Gastrocnemius medialis (tissue), 4 donors: ENCODE data around the gene FAM83F. TPM values are rescaled to one million over a fixed set of nuclear protein-coding genes. Genes with fewer than 3 reads are reported as not detected.

ENCODE experiments used
- ATAC-seq, 2 donors: fragments of 150-250 bp; one replicate each; pipeline ENCODE4 v1.9.1; 2016
- DNase-seq, 2 donors: peaks; one replicate each; pipeline ENCODE4 v3.0.0-alpha.2; 2019
- H3K27ac ChIP-seq, 4 donors: fragments of 200-600 bp; sonication (generic); 1 replicate in 1 of 4; 2 replicates in 3 of 4; pipeline ENCODE4 v1.5.1; 2016 to 2018; ENCODE audit warnings: mild to moderate bottlenecking in 2 of 4, moderate library complexity in 1 of 4
- H3K27me3 ChIP-seq, 3 donors: fragments of 200-600 bp; sonication (generic) in 2 of 3; 1 replicate in 1 of 3; 2 replicates in 2 of 3; pipeline versions ENCODE4 v1.5.1 to v1.6.0; 2016 to 2019; ENCODE audit warnings: mild to moderate bottlenecking in 1 of 3, moderate library complexity in 1 of 3
- H3K36me3 ChIP-seq, 2 donors: fragments of 200-600 bp; sonication (generic) in 1 of 2; one replicate each; pipeline ENCODE4 v1.5.1; 2017 to 2018
- H3K4me1 ChIP-seq, 2 donors: fragments of 200-600 bp; sonication (generic) in 1 of 2; one replicate each; pipeline ENCODE4 v1.5.1; 2016 to 2017; ENCODE audit warnings: mild to moderate bottlenecking in 2 of 2
- H3K4me3 ChIP-seq, 4 donors: fragments of 200-600 bp; sonication (generic) in 3 of 4; 1 replicate in 1 of 4; 2 replicates in 3 of 4; pipeline ENCODE4 v1.5.1; 2016 to 2019; ENCODE audit warnings: mild to moderate bottlenecking in 2 of 4
- H3K9me3 ChIP-seq, 3 donors: fragments of 200-600 bp; sonication (generic) in 2 of 3; 1 replicate in 1 of 3; 2 replicates in 2 of 3; pipeline ENCODE4 v1.5.1; 2016 to 2019
- POLR2A ChIP-seq, 2 donors: fragments of 450-650 bp; IDR thresholded peaks; one replicate each; pipeline ENCODE4 v1.6.1; 2017; ENCODE audit warnings: antibody characterized with exemption in 2 of 2, mild to moderate bottlenecking in 2 of 2, moderate library complexity in 2 of 2
- in situ Hi-C, 4 donors: fragments of 200-750 bp; cut with MboI; loops; one replicate each; pipeline versions ENCODE4 v1.15.0 to v1.8.0; 2017; ENCODE audit warnings: low sequenced_read_pairs in 4 of 4
- intact Hi-C: fragments of 100-400 bp; cut with DNase I; formaldehyde crosslinking; loops from one replicate; pipeline ENCODE4 v1.15.1; 2023; ENCODE audit warnings: low total_unique reads
- total RNA-seq, 4 donors: library from RNA; depleted of rRNA; stranded (reverse); fragments of >200 nt; gene quantifications; one replicate each; pipeline versions ENCODE4 v1.1.0 to v1.2.3, GENCODE V29; 2016
- TF ChIP-seq, protein P1 (sequence below), 5 experiments: fragments of 450-650 bp in 3 of 5; fragments of 200-600 bp in 2 of 5; sonication (generic) in 2 of 5; IDR thresholded peaks in 4 of 5; conservative IDR thresholded peaks in 1 of 5; 1 replicate in 4 of 5; 2 replicates in 1 of 5; pipeline ENCODE4 v1.5.1; 2016 to 2019; ENCODE audit warnings: antibody characterized with exemption in 5 of 5, mild to moderate bottlenecking in 3 of 5, moderate library complexity in 3 of 5

Gene FAM83F
- total RNA-seq, 4 donors from 2014 or later = 0.02 to 0.15 (median 0.07) TPM; not detected in 1

DNA sequence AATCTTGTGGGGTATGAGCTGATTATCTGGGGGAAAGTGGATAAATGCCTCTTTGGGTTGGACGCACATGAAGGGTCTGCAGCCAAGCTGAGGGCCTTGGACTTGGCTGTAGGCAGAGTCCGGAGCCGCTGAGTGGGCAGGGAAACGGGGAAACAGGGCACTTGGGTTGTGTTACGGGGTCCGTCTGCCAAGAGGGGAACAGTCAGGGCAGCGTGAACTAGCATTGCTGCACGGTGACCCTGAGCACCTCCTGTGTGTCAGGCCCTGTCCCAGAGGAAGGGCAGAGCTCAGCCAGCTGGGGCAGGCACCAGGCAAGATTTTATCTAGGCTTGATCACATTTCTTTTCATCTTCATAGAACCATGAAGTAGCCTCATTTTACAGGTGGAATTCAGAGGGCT is 11.9 kb downstream of the FAM83F start:
- TF ChIP-seq POLR2A (IDR thresholded peaks at IDR 0.05) = no peak
- TF ChIP-seq, protein P1, sequence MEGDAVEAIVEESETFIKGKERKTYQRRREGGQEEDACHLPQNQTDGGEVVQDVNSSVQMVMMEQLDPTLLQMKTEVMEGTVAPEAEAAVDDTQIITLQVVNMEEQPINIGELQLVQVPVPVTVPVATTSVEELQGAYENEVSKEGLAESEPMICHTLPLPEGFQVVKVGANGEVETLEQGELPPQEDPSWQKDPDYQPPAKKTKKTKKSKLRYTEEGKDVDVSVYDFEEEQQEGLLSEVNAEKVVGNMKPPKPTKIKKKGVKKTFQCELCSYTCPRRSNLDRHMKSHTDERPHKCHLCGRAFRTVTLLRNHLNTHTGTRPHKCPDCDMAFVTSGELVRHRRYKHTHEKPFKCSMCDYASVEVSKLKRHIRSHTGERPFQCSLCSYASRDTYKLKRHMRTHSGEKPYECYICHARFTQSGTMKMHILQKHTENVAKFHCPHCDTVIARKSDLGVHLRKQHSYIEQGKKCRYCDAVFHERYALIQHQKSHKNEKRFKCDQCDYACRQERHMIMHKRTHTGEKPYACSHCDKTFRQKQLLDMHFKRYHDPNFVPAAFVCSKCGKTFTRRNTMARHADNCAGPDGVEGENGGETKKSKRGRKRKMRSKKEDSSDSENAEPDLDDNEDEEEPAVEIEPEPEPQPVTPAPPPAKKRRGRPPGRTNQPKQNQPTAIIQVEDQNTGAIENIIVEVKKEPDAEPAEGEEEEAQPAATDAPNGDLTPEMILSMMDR (IDR thresholded peaks at IDR 0.05 in 4 of 5, conservative IDR thresholded peaks at IDR 0.05 in 1 of 5) = no peak
- H3K36me3 ChIP-seq = no peaks in the 10 kb centered on the region
- H3K4me3 ChIP-seq = no peak overlapping the region
- H3K4me1 ChIP-seq = no peaks in the 10 kb centered on the region
- no peak for ATAC-seq
- DNase-seq = no peak
- intact Hi-C loops = no loop called here
- no peaks in the 10 kb centered on the region for H3K9me3 ChIP-seq
- peaks cover 23 to 34% (median 29%) of the 10 kb centered on the region in 3 donors for H3K27me3 ChIP-seq
- no peak overlapping the region for H3K27ac ChIP-seq
- in situ Hi-C loops = loop anchor here in 1 of 4 donors (25.0 kb wide), 1 partner anchor 644 kb away; no protein-coding TSS in a partner anchor

DNA sequence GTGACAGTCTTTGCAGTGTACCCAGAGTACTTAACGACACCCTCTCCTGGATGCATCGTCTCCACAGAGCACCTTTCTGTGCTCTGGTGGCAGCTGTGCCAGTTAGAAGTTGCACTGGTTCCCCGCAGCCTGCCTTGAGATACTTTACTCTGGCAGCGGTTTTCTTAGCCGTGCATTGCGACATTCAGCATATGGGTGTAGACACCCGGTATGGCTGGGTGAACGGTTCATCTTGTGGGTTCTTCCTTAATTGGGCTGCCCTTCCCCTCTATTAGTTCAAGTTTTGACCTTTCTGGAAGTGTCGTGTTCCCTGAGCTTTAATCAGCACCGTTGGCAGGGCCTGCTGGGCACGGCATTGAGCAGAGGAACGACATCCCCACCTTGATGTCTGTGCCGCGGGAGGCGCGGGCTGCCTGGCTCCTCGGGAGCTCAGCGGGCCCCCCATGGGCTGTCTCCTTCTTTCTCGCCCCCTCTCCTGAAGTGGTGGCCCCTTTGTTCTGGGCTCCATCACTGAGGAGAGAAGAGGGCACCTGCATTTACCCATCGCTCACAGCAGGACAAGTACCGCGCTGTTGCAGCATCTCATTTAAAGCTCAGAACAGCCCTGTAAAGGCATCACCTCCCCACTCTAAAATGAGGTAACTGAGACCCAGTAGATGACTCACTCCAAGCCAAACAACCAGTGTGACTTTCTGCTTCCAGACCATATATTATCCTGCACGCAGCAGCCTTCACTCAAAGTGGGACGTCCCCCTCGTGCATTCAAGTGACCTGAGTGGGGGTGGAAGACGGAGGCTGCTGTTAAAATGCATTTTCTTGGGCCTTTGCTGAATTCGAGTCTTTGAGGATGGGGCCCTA is 13.3 kb downstream of the FAM83F start:
- Histone ChIP-seq H3K27me3 (peaks cover 28 to 38% (median 29%) of the 10 kb centered on the region in 3 donors), H3K9me3 (no peaks in the 10 kb centered on the region), H3K36me3 (no peaks in the 10 kb centered on the region), H3K4me1 (no peaks in the 10 kb centered on the region), H3K4me3 (no peak overlapping the region), H3K27ac (no peak overlapping the region)
- TF ChIP-seq, protein P1 (IDR thresholded peaks at IDR 0.05 in 4 of 5, conservative IDR thresholded peaks at IDR 0.05 in 1 of 5) = no peak
- no peak for TF ChIP-seq POLR2A (IDR thresholded peaks at IDR 0.05)
- no peak for DNase-seq
- in situ Hi-C loops (loop anchor here in 1 of 4 donors (25.0 kb wide), 1 partner anchor 646 kb away; no protein-coding TSS in a partner anchor), intact Hi-C loops (no loop called here)
- ATAC-seq = no peak

DNA sequence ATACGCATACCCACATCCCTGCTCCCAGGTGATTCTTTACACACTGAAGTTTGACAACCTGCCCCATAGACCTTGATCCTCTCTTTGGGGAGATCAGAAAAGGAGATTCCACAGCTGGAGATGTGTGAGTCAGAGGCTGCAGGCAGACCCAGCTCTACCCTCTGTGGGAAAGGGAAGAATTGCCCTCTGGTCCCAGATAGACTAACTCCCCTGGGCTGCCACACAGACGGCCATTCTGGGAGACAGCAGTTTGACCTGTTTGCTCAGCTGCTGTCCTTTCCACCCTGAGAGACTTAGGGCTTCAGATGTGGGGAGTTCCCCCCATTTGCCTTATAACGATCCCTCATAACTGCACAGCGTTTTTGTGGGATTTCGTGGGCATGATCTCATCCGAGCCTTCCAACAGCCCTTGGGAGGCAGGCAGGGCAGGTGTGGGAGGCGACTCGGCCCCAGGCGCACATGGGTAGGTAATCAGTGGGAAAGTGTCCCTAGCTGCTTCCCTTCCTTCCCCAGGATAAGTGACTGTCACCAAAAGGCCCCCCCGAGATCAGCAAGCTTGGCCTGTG is 14.1 kb downstream of the FAM83F start:
- no peaks in the 10 kb centered on the region for H3K4me1 ChIP-seq
- ATAC-seq (no peak), DNase-seq (no peak)
- H3K4me3 ChIP-seq = no peak overlapping the region
- no peaks in the 10 kb centered on the region for H3K9me3 ChIP-seq
- no peak overlapping the region for H3K27ac ChIP-seq
- intact Hi-C loops (no loop called here), in situ Hi-C loops (loop anchor here in 1 of 4 donors (25.0 kb wide), 1 partner anchor 647 kb away; no protein-coding TSS in a partner anchor)
- H3K36me3 ChIP-seq = no peaks in the 10 kb centered on the region
- peaks cover 28 to 38% (median 29%) of the 10 kb centered on the region in 3 donors for H3K27me3 ChIP-seq
- TF ChIP-seq, protein P1 (IDR thresholded peaks at IDR 0.05 in 4 of 5, conservative IDR thresholded peaks at IDR 0.05 in 1 of 5) = no peak
- TF ChIP-seq POLR2A (IDR thresholded peaks at IDR 0.05) = no peak

DNA sequence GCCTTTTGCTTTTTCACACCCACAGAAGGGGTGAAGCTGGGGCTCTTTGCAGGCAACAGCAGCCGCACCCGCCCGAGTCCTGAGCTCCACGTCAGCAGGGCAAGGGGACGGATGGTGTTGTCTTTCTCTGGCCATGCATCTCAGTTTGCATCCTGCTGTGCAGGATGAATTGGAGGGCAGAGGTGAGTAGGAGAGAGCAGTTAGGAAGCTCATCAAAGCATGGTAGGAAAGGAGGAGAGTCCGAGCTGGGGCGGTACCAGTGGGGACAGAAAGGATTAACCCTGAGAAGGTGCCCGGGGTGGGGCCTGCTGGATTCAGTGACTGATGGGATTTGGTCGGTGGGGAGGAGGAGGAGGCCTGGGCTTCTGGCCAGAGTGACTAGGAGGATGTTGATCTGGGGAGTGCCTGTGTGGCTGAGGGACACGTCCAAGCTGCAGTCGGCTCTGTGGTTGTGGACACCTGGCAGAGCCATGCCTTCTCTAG is 14.6 kb downstream of the FAM83F start:
- no peak for TF ChIP-seq POLR2A (IDR thresholded peaks at IDR 0.05)
- TF ChIP-seq, protein P1 (IDR thresholded peaks at IDR 0.05 in 4 of 5, conservative IDR thresholded peaks at IDR 0.05 in 1 of 5) = no peak
- Histone ChIP-seq H3K36me3 (no peaks in the 10 kb centered on the region), H3K27me3 (peaks cover 29 to 38% (median 29%) of the 10 kb centered on the region in 3 donors), H3K9me3 (no peaks in the 10 kb centered on the region), H3K4me3 (no peak overlapping the region), H3K4me1 (no peaks in the 10 kb centered on the region), H3K27ac (no peak overlapping the region)
- ATAC-seq = no peak
- in situ Hi-C loops (loop anchor here in 1 of 4 donors (25.0 kb wide), 1 partner anchor 647 kb away; no protein-coding TSS in a partner anchor), intact Hi-C loops (no loop called here)
- no peak for DNase-seq
